ENCODE measurements around the gene PPM1M.
"Not testable (repeated sequence)": the region's sequence is repeated elsewhere in the genome, so short reads cannot be mapped to it uniquely, and the experiment has no call there.

PPM1M gene

DNA sequence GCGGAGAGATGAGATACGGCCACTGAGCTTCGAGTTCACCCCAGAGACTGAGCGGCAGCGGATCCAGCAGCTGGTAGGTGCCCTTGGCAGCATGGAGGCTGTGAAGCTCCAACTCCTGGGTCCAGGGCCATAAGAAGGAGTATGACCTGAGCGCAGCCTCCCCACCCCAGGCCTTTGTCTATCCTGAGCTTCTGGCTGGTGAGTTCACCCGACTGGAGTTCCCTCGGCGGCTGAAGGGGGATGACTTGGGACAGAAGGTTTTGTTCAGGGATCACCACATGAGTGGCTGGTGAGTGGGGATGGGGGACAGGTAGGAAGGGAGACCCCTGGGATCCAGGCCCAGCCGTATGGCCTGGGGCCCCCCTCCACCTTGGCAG is 2.6 kb downstream of the PPM1M start:
- DNase-seq: peak; percentile 53

DNA sequence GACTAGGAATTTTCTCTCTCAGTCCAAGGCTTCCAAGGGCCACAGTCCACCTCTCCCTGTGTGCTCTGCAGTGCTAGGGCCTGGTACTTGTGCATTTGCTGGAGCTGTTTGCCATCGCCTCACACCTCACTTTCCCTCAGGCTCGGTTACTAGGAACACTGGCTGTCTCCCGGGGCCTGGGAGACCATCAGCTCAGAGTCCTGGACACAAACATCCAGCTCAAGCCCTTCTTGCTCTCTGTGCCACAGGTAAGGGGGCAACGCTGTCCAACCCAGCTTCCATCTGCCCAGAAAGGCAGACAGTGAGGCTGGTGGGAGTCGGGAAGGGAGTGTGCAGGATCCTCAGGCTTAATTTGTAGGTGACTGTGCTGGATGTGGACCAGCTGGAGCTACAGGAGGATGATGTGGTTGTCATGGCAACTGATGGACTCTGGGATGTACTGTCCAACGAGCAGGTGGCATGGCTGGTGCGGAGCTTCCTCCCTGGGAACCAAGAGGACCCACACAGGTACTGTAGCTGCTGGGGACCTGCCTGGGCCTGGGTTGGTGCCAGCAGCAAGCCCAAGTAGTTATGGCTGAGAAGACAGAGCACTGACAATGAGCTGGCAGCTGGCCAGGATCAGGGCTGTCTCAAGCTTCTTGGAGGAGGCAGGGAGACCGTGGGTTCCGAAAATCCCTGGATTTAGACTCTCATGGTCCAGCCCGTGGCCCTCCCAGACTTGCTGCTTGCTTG is 3.4 kb downstream of the PPM1M start:
- DNase-seq: peak; percentile 57

DNA sequence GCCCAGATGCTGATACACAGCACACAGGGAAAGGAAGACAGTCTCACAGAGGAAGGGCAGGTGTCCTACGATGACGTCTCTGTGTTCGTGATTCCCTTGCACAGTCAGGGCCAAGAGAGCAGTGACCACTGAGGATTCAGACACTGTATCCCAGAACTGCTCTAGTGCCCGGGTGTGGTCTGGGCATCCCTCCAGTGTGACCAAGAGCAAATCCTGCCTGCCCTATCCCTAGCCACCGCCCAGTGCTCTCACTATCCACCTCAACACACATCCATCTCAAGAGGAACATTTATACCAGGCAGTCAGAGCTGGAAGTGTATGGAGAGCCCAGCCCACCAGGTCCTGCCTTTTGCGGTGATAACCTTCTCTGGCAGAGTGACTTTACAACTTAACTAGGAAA is 4.1 kb downstream of the PPM1M start:
- DNase-seq: peak; percentile 49

DNA sequence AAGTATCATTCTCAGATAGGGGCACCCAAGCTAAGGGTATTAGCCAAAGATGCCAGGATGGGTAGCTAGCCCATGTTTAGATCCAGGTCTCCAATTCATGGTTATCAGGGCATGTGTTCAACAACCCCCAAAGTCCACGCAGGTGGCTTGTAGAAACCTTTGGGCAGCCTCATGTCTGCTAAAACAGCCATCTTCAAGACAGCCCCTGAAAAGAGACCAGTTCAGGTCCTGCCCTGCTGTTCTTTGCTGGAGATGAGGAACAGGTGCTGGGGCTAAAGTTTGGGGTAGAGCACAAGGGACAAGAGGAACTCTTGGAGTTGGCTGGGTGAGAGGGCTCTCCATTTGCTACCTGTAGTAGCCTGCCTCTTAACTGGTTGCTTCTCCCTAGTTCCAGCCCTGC is 4.6 kb downstream of the PPM1M start:
- peak; percentile 52 for DNase-seq

DNA sequence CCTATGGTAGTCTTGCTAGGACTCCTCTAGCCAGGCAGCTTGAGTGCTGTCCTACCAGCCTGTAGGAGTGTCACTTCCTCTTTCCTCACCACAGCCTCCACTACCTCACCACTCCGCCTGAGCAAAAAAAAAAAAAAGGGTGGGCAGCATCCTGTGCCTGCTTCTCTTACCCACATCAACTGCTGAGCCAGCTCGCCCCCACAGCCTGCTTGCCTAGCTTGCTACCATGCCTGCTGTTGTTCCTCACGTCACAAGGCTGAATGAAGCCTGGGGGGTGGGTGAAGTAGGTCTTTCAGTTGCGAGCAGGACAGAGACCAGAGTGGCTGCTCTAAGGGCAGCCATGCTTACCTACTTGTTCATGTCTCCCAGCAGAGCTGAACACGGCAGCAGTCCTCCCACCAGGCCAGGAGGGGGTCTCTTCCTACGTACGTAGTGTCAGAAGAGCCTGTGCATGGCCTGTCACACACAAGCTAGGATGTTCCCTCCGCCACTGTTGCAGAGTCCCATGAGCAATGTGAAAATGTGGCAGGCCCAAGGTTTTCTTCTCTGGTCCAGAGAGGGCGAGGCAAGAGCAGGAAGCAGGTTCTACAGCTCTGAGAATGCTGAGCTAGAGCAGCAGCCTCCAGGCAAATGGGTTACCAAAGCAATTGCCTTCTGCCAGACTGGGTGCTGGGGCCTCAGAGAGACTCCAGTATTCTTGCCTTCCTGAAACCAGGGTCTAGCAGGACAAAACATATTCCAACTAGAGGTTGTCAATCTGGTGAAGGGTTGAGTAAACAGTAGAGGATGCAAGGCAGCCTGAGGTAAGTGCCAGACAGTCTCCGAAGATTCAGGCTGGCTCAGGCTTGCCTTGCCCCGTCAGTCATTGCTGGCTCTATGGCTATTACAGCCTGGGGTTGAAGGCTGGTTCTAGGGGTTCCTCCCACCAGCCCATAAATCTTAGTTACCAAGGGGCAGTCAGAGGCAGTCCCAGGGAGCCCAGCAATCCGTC is 8.1 kb downstream of the PPM1M start:
- peak; percentile 86 for DNase-seq

DNA sequence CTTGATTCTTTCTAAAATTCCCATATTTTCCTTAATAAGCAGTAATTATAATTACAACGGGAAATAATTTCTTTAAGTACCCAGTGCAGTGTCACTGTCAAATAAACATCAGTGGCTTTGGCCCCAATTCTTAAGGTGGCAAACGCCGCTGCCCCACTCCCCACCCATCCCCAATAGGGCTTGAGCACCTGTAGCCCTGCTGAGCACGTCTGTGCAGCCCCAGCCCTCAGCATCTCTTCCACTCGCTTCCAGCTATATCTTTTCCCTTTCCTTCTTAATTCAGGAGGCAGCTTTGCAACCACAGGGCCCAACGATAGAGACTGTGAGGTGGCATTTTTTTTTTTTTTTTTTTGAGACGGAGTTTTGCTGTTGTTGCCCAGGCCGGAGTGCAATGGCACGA is 9.0 kb downstream of the PPM1M start:
- DNase-seq: no peak

DNA sequence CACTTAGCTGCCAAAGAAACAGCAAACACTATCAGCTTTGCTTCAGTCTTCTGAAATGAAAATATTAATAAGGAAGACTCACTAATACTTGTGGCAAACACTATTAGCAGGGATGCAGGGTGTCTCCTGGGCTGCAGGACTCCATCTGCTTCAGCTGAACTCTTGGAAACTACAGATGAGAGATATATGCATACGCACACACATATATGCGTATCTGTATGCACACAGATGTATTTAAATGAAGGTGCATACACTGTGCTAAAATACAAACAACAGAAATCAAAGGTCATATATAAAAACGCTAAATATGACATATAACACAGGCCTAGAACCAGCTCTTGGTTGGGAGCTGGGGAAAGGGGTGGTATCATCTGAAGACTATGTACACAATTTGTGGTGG is 10.6 kb downstream of the PPM1M start:
- no peak for DNase-seq

DNA sequence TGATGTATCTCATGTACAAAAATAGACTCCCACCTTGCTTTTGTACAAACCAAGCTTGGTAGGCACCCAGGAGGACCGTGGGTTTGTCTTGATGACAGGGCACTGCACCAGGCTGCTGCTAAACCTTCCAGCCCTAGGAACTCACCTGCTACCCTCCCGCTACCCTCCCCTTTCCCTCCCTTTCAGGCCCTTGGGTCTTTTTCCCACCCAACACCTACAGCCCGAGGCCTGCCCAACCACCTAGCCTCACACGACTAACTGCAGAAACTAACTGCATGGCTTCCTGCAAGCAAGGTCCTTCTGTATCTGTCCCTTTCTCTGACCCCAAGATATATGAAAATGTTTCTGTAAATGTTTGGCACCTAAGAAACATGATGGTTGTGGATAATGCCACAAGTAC is 11.1 kb downstream of the PPM1M start:
- no peak for DNase-seq

DNA sequence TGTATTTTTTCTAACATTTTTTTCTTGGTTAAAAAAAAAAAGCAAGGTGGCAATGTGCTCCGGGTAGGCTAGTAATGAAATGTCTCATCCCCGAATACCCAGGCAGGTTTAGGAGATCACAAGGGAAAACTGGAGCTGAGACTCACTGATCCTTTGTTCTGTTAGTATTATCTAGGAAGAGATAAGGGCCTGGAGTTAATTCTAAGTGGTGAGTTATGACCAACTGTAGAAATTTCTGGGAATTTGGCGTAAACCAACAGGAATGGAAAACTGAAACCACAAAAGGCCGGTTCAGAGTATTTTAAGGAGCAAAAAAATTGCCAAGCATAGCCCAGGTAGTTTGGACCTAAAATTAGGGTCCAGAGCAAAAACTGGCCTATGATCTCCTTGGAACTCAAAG is 12.4 kb downstream of the PPM1M start:
- DNase-seq: no peak

DNA sequence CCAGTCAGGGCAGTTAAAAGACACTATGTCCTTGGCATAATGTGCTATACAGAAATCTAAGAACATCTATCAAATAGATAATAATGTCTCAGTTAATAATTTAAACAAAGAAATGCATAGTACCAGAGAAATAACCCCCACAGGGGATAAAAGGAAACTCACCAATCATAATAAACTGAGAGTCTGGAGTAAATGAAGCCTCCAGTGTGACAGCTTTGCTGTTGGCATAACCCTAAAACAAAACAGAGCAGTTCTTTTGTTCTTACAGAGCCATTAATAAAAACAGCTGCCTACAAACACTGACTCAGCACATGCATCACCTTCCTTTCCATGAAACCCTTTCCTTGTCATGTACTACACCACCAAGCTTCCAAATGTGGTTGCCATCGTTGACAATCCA is 13.5 kb downstream of the PPM1M start:
- no peak for DNase-seq

DNA sequence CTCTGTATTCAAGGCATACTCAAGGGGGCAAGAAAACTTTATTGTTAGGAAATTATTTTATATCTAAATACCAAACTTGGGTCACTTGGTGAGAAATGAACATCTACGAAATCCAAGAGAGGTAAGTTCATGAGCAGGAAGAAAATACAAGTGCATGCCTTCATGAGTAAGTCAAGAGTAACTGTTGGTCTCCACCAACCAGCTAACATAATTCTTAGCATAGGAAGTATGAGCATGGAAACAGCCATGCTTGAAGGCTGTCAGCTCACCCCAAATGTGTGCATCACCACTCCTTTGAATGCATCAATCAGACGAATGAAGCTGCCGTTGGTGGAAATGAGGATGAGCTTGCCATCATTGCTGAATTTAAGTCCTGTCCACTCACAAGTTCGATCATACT is 13.9 kb downstream of the PPM1M start:
- DNase-seq: no peak

DNA sequence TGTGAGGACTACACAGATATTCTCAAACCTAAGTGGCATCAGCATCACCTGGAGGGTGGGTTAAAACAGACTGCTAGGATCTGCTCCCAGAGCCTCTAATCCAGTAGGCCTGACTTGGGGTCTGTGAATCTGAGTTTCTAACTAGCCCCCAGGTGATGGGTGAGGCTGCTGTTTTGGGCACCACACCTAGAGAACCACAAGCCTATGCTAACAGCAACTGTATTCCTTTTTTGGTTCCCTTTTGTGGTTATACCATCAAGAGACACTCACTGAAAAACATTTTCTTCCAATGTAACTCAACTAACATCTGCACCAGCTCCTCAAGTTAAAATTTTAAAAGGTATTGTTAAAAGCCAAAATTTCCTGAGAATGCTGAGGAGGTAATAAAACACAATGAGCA is 16.9 kb downstream of the PPM1M start:
- DNase-seq: no peak

DNA sequence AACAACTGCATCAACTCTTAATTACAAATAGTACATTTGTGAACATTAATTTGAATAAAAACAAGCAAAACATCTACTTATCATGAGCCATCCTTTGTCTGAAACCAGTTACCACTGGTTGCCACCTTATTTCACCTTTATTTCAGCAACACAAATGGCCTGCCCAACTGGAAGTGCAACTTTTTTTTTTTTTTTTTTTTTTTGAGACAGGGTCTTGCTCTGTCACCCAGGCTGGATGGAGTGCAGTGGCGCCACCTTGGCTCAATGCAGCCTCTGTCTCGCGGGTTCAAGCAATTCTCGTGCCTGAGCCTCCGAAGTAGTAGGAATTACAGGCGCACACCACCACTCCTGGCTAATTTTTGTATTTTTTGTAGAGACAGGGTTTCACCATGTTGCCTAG is 19.8 kb downstream of the PPM1M start:
- DNase-seq: no peak

DNA sequence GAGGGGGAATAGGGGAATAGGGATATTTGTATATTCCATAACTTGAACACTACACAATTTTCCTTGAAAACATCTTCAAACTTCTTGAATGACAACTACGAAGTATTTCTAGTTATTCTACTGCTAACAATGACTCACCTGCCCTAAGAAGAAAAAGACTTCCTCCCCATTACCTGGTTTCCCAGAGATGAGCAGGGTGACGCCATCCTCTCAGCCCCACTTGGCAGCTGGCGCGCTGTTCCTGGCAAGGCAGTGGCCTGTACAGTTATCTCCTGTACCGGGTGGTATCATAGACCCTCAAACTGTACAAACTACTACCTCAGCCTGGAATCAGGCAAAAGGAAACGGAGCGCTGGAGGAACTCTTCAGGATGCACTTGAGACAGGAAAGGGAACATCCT is 22.5 kb downstream of the PPM1M start:
- no peak for DNase-seq

DNA sequence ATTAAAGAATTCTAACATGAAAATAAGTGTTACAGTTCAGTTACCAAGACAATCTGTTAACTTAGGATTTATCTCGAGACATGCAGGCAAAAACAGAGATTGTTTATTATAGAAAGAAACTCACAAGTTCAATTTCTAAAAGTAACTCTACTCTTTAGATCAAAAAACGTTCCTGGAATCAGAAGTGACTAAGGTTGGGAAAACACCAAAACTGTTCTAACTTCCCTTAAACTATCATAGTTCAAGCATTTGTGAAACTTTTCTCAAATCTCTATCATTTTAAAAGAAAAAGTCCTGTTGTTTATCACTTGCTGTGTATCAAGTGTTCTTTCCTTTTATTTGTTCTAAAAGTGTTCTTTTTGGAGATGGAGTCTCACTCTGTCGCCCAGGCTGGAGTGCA is 24.2 kb downstream of the PPM1M start:
- DNase-seq: no peak

DNA sequence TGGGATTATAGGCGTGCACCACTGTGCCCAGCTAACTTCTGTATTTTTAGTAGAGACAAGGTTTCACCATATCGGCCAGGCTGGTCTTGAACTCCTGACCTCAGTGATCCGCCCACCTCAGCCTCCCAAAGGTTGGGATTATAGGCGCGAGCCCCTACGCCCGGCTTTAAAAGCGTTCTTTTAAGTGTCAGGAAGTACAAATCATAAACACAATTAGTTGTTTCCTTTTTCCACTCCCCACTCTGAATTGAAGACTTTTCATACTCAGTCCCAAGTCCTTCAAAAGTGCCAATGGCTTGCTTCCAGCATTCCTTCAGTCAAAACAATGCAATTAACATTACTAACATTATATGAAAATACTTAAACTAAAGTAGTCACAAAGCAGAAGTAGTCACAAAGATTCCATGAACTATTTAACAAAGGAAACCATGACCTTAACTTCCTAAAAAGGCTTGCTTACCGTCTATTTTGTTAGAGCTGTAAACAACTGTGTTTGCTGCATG is 24.7 kb downstream of the PPM1M start:
- no peak for DNase-seq

DNA sequence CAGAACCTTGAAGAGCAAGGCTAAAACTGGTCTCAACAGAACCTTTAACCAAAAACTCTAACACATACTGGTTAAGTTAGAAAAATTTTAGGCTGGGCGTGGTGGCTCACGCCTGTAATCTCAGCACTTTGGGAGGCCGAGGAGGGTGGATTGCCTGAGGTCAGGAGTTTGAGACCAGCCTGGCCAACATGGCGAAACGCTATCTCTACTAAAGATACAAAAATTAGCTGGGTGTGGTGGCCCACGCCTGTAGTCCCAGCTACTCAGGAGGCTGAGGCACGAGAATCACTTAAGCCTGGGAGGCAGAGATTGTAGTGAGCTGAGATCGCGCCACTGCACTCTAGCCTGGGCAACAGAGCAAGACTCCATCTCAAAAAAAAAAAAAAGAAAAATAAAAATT is 26.6 kb downstream of the PPM1M start:
- DNase-seq: peak; percentile 51

DNA sequence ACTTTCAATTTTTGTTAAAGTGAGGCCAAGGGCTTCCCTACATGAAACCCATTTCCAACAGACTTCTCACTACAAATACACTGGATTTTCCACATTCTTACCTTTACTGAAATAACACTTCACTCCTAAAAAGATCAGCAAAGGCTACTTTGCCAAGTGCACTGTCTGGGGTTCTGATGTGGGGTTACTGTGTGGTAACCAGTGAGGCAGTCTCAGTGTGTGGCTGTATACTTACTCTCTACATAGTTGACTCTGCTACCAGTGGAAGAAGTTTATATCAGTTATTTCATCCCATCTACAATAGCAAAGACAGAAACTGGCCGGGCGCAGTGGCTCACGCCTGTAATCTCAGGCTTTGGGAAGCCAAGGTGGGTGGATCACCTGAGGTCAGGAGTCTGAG is 27.3 kb downstream of the PPM1M start:
- DNase-seq: peak; percentile 49

DNA sequence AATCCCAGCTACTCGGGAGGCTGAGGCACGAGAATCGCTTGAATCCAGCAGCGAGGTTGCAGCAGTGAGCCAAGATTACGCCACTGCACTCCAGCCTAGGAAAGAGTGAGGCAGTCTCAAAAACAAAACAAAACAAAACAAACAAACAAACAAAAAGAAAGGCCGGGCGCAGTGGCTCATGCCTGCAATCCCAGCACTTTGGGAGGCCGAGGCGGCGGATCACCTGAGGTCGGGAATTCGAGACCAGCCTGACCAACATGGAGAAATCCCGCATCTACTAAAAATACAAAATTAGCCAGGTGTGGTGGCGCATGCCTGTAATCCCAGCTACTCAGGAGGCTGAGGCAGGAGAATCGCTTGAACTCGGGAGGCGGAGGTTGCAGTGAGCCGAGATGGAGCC is 29.2 kb downstream of the PPM1M start:
- not testable (repeated sequence) for DNase-seq

DNA sequence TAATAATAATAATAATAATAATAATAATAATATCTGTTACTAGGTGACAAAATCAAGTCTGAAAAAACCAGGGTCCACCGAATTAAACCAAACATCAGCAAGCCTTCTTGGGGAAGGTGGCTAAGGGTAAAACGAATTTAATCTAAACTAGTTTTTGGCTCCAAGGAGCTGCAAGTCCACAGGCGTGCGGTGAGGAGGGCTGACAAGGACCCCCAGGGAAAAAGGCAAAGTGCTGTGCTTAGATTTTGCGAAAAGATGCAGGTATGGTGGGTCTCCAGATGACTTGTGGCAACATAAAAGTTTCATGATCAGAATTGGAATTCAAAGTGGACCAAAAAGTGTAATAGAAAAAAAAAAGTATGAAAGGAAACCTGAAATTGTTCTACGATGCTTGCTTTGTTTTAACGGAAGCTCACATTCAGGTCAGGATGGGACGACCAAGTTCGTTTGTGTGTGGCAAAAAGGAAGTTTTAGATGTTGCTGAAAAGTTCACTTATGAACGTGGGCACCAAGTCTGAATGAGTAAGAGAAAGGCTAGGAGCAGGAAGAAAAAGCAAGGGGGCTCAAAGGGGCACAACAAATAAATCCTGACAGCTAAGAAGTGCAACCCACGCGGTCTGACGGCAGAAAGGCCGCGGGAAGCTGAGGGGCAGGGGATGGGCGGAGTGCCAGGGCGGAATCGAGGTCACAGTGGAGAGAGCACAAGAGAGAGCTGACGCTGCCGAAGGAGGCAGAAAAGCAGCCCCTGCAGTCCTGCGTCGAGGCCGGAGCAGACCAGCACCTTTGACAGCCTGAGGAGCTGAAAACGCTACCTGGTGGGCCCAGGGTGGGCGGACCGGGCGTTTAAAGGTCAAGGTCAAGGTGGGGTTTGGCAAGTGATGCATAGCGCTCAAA is 31.8 kb downstream of the PPM1M start:
- DNase-seq: peak; percentile 91

DNA sequence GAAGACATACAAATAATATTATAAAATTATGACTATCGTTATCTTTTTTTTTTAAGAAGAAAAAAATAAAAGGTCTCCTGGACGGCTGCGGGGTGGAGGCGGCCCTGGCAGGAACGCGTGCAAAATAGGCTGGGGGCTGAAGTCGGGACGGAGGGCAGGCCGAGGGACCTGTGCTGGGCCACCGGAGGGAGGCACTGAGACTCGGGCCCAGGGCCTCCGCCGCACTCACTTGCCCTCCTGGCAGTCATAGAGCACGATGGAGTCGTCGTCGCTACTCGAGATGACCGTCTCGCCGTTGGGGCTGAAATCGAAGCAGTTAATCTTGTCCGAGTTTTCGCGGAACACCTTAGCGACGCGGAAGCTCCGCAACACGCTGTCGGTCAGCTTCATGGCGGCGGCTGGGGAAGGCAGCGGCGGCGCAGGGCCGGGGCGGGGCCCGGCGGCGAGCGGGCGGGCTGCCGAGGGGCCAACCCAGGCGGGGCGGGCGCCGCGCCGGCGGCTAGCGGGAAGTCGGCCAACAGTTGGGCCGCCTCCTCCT is 32.5 kb downstream of the PPM1M start:
- peak; percentile 88 for DNase-seq

DNA sequence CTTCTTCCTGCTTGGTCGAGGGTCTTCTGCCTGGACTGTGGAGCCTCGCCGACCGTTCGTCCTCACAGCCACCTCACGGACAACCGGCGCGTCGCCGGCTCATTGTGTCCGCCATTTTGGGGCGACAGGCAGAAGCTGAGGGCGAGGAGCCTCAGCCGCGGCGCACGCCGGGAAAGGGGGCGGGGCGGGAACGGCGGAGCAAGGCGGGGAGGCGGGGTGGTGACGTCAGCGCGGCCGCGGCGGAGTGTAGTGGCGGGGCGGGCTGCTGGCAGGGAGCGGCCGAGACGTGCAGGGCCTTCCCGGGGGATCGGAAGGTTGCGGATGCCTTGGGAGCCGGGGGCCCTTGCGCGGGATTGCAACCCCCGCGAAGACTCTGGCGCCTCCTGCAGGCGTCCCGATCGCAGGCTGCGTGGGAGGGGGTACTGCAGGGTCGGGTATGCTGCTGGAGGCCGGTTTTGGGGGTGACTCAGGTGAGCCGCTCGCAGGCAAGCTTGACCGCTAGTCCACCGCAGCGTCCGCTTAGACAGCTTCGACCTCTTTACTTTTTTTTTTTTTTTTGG is 33.0 kb downstream of the PPM1M start, which contains the start of gene WDR82:
Gene WDR82, minus strand, starts transcription at position 140 of the 560 bp plus-strand sequence. CDS start 288 bp downstream, outside the sequence.
- DNase-seq: peak; percentile 100

Measured in activated CD8-positive, alpha-beta memory T cell treated with anti-CD3 and anti-CD28 coated beads, Interleukin-2, amount 50 U/mL, for 48 hours (primary cell).